ENCODE results near the gene ITGB2.

Gene ITGB2

DNA sequence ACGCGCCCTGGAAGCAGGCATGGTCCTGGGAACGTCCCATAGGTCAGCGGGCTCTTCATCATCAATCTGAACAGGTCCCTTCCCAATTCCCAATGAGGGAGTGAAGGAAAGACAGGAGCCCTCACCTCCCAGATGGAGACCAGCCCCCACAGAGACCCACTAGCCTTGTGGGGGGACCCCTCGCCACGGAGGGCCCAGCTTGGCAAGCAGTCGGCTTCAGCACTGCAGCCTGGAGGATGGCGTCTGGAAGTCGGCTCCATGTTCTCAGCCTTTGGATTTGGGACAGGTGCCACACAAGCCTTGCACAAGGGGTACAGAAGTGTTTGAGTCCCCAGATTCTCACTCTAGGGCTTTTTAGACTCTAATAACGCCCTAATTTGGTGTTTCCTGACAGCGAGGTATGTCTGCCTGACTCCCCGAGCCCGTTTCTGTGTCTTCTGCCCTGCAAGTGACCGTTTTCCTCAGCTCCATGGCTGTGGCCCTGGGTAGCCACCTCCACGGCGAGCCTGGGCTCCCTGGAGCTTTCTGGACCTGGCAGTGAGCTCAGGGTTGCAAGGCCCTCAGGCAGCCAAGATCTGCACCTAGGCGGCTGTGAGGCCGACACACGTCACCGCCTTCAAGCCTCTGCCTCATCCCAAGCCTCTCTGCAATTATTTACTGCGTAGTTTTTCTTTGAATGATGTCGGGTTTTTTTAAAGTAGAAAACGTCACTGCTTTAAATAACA is 77.8 kb downstream of the ITGB2 start:
- no peak for DNase-seq

DNA sequence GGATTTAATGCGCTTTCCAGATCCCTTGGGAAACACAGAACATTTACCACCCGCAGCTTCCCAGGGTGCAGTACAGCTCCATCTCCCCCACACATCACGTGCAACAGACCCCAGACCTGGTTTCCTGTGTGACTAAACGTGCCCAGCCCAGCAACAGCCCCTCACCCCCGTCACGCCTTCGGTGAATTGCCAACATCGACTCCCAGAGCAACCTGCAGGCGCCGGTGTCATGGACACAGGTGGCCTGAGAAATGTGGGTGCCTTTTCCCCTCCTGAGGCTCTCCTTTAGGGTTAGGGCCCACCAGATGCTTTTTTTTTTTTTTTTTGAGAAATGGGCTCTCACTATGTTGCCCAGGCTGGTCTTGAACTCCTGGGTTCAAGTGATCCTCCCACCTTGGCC is 78.6 kb downstream of the ITGB2 start:
- no peak for DNase-seq

DNA sequence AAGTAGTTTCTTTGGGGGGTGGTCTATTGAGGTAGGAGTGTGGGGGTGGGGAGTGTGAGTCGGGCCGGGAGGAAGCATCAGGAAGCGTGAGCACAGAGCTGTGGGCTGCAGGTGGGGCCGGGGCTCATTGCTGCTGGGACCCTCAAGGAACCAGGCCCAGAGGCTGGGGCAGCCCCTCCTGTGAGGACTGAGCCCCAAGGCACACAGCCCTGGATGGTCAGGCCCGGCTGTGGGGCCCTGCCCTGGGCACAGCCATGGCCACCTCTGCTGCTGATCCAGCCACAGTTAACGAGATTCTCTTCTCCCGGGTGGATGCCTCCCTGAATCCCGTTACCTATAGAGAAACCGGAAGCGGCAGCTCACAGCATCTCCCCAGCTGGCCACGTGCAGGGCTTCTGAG is 79.9 kb downstream of the ITGB2 start:
- no peak for DNase-seq

DNA sequence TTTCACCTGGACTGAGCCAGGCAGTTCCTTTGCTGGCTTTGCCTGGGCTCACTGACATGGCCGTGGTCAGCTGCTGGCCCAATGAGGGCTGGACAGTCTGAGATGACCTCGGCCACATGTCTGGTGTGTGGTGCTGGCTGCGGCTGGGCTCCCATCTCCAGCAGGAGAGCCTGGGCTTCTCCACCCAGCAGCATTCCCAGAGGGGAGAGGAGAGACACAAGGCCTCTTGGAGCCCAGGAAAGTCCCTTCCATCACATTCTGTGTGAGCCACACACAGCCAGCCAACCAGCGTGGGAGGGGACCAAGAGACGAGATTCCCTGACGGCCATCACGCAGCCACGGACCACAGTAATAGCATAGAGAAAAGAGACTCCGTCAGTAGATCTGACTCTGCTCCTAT is 81.7 kb downstream of the ITGB2 start:
- DNase-seq: no peak

DNA sequence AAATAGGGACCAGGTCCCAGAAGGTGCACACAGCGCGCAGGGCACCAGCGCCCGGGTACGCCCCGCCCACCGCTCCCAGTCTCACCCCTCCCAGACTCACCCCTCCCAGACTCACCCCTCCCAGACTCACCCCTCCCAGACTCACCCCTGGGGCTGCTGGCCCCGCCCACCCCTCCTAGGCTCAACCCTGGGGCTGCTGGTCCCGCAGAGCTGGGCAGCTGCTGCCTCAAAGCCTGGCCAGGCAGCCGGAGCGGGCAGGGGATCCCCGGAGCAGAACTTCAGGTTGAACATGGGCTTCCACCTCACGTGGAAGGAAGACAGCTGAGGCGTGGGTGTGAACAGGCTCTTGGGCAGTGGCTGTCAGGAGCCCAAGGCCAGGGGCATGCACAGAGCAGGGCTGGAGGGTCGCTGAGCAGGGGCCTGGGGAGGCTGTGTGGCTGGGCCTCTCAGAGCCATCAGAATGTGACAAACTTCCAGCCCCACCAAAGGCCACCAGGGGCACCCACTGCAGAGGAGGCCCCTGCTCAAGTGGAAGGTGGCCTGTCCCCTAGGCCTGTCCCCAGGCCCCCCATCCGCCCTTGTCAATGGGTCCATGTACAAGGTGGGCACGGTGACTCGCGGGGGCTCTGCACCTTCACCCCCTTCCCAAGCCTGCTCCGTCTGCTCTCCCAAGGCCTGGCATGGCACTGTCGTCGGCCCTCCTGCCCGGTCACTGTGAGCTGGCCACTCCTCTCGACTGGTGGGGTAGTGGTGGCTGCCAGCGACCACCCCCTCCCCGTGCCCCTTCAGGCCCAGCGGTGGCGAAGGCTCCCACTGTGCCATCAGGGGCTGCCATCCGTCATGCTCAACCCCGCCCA is 82.4 kb downstream of the ITGB2 start:
- DNase-seq: no peak

DNA sequence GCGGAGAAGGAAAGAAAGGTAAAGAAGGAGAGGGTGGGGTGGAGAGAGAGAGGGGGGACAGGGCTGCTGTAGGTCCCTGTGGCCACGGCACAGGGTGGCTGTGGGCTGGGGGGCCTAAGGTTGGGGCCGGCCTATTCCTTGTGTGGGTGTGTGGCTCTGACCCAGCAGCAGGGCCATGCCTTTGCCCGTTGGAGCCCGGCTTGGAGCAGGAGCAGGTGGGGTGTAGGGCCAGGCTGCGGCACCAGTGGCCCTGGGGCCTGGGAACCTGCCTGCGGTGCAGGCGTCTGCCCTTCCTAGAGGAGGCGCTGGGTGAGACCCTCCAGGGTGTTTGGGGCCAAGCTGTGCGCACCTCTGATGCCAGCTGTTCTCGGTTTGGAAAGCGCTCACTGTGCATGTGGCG is 83.2 kb downstream of the ITGB2 start:
- no peak for DNase-seq

DNA sequence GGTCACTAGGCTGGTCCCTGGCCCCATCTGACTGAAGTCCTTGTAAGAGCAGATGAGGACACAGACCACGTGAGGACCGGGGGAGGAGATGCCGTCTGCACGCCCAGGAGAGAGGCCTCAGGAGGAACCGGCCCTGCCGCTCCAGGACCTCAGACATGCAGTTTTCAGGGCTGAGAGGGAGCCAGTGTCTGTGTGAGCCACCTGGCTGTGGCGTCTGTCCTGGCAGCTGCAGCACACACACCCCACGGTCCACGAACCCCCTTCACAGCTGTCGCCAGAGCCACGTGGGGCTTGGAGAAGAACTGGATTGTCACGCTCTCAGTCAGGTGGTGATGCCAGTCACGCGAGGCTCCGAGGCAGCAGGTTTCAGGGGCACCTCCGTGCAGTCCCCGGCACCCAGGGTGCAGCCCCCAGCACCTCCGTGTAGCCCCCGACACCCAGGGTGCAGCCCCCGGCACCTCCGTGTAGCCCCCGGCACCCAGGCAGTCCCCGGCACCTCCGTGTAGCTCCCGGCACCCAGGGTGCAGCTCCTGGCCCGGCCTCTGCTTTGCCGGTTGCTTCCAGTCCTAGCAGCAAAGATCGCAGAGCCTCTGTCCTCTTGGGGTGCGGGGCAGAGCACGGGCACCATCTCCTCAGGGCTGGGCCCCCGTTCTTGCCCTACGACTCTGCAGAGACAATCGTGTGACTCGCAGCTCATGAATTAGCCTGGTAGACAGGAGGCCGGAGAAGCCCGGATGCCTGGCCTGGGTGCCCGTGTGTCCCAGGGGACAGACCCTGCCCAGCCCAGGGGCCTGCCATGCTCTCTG is 83.8 kb downstream of the ITGB2 start:
- no peak for DNase-seq

DNA sequence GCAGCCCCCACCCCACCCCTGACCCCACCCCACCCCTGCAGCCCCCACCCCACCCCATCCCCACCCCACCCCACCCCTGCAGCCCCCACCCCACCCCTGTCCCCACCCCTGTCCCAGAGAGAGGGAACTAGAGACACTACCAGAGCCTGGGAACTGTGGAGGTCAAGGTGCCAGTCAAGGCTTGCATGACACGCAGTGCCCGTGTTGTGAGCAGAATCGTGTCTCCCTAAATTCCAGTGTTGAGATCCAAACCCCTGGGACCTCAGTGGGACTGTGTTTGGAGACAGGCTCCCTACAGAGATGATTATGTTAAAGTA is 84.4 kb downstream of the ITGB2 start:
- DNase-seq: no peak

All from stimulated activated CD4-positive, alpha-beta T cell treated with anti-CD3 and anti-CD28 coated beads, Interleukin-12 subunit alpha, Interleukin-12 subunit beta, amount 100 ng/mL, for 4 hours (primary cell).